ENCODE results near the gene WDR12. TPM values are rescaled to one million over a fixed set of nuclear protein-coding genes. Genes with fewer than 3 reads are reported as not detected.

The WDR12 gene
- polyA plus RNA-seq, 2 of the 4 experiments (the other 2 are of a cell fraction), result 53.6 to 120 TPM

DNA sequence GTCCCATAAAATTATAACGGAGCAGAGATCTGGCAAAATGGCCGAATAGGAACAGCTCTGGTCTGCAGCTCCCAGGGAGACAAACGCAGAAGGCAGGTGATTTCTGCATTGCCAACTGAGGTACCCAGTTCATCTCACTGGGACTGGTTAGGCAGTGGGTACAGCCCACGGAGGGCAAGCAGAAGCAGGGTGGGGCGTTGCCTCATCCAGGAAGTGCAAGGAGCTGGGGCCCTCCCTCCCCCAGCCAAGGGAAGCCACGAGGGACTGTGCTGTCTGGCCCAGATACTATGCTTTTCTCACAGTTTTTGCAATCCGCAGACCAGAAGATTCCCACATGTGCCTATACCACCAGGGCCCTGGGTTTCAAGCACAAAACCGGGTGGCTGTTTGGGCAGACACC is 62.7 kb downstream of the WDR12 start:
- ChIA-PET CTCF (interaction anchor here (1.9 kb wide), 1 partner anchor 260 kb away, joined by 4 read pairs; no protein-coding TSS in a partner anchor), POLR2A (no interaction called here)
- WGBS (ENCODE audit: missing lambda C conversion rate), result 75% methylated on average over 8 of the region's 8 CpGs
- H3K4me1 ChIP-seq, result no peaks in the 10 kb centered on the region
- H3K4me3 ChIP-seq, result no peak overlapping the region
- peak overlapping the region in 1 of 2 experiments; percentile 24; a peak in 1 of 6 replicates for H3K27ac ChIP-seq
- FAIRE-seq, result no peak
- no peaks in the 10 kb centered on the region for H3K9me3 ChIP-seq
- no peak for DNase-seq (ENCODE audit: low read depth in 1 of 2, low spot score in 1 of 2)
- ATAC-seq, result no peak
- TF ChIP-seq PHF8 (IDR thresholded peaks at IDR 0.05; ENCODE audit: borderline replicate concordance, low read depth) (no peak), EHMT2 (IDR thresholded peaks at IDR 0.05; ENCODE audit: low read depth) (no peak), EHF (CRISPR knock-in tag; IDR thresholded peaks at IDR 0.05) (no peak), POLR2A (IDR thresholded peaks at IDR 0.05; ENCODE audit: low read length) (no peak), ESRRA (IDR thresholded peaks at IDR 0.05; ENCODE audit: borderline replicate concordance, low read length) (no peak), RCOR1 (IDR thresholded peaks at IDR 0.05; ENCODE audit: low read depth, low read length) (no peak)
- TF ChIP-seq, protein P1, sequence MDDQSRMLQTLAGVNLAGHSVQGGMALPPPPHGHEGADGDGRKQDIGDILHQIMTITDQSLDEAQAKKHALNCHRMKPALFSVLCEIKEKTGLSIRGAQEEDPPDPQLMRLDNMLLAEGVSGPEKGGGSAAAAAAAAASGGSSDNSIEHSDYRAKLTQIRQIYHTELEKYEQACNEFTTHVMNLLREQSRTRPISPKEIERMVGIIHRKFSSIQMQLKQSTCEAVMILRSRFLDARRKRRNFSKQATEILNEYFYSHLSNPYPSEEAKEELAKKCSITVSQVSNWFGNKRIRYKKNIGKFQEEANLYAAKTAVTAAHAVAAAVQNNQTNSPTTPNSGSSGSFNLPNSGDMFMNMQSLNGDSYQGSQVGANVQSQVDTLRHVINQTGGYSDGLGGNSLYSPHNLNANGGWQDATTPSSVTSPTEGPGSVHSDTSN (IDR thresholded peaks at IDR 0.05), result no peak
- TF ChIP-seq, protein P2, sequence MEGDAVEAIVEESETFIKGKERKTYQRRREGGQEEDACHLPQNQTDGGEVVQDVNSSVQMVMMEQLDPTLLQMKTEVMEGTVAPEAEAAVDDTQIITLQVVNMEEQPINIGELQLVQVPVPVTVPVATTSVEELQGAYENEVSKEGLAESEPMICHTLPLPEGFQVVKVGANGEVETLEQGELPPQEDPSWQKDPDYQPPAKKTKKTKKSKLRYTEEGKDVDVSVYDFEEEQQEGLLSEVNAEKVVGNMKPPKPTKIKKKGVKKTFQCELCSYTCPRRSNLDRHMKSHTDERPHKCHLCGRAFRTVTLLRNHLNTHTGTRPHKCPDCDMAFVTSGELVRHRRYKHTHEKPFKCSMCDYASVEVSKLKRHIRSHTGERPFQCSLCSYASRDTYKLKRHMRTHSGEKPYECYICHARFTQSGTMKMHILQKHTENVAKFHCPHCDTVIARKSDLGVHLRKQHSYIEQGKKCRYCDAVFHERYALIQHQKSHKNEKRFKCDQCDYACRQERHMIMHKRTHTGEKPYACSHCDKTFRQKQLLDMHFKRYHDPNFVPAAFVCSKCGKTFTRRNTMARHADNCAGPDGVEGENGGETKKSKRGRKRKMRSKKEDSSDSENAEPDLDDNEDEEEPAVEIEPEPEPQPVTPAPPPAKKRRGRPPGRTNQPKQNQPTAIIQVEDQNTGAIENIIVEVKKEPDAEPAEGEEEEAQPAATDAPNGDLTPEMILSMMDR (IDR thresholded peaks at IDR 0.05), result no peak
- TF ChIP-seq, protein P3, sequence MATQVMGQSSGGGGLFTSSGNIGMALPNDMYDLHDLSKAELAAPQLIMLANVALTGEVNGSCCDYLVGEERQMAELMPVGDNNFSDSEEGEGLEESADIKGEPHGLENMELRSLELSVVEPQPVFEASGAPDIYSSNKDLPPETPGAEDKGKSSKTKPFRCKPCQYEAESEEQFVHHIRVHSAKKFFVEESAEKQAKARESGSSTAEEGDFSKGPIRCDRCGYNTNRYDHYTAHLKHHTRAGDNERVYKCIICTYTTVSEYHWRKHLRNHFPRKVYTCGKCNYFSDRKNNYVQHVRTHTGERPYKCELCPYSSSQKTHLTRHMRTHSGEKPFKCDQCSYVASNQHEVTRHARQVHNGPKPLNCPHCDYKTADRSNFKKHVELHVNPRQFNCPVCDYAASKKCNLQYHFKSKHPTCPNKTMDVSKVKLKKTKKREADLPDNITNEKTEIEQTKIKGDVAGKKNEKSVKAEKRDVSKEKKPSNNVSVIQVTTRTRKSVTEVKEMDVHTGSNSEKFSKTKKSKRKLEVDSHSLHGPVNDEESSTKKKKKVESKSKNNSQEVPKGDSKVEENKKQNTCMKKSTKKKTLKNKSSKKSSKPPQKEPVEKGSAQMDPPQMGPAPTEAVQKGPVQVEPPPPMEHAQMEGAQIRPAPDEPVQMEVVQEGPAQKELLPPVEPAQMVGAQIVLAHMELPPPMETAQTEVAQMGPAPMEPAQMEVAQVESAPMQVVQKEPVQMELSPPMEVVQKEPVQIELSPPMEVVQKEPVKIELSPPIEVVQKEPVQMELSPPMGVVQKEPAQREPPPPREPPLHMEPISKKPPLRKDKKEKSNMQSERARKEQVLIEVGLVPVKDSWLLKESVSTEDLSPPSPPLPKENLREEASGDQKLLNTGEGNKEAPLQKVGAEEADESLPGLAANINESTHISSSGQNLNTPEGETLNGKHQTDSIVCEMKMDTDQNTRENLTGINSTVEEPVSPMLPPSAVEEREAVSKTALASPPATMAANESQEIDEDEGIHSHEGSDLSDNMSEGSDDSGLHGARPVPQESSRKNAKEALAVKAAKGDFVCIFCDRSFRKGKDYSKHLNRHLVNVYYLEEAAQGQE (IDR thresholded peaks at IDR 0.05), result no peak
- no peak overlapping the region for H3K4me2 ChIP-seq

DNA sequence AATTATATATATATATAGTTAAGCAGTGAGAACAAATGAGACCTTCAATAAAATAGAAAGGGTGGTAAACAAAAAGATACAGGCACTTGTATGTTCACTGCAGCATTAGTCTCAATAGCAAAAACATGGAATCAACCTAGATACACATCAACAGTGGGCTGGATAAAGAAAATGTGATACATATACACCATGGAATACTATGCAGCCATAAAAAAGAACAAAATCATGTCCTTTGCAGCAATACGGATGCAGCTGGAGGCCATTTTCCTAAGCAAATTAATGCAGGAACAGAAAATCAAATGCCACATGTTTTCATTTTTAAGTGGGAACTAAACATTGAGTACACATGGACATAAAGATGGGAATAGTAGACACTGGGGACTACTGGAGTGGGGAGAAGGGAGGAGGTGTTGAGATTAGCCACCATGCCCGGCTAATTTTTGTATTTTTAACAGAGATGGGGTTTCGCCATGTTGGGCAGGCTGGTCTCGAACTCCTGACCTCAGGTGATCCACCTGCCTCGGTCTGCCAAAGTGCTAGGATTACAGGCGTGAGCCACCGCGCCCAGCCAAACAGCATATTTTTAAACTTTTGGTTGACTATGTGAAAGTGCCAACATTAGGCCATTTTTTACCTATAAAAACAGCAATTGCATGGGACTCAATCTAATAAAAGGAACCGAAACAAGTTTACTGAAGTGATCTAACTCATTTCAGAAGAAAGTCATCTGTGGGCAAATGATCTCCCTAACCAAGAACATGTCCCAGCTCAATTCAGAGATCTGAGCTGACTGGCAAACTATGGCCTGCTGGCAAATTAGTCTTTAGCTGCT is 63.6 kb downstream of the WDR12 start:
- no peaks in the 10 kb centered on the region for H3K4me1 ChIP-seq
- H3K27ac ChIP-seq, result no peak overlapping the region
- H3K9me3 ChIP-seq, result peaks cover 3% of the 10 kb centered on the region; the same call in 1 of the 3 replicates
- no peak for ATAC-seq
- no peak overlapping the region for H3K4me3 ChIP-seq
- WGBS (ENCODE audit: missing lambda C conversion rate), result 88% methylated on average over 9 of the region's 9 CpGs
- ChIA-PET CTCF (interaction anchor here (1.9 kb wide), 1 partner anchor 259 kb away, joined by 4 read pairs; no protein-coding TSS in a partner anchor), POLR2A (no interaction called here)
- FAIRE-seq, result no peak
- no peak overlapping the region for H3K4me2 ChIP-seq
- DNase-seq (ENCODE audit: low read depth in 1 of 2, low spot score in 1 of 2), result no peak
- TF ChIP-seq ZSCAN20 (CRISPR knock-in tag; IDR thresholded peaks at IDR 0.05) (no peak), SREBF2 (IDR thresholded peaks at IDR 0.05) (no peak), JUNB (IDR thresholded peaks at IDR 0.05) (no peak), ZC3H11A (IDR thresholded peaks at IDR 0.05) (no peak), POLR2A (IDR thresholded peaks at IDR 0.05; ENCODE audit: low read length) (no peak)
- TF ChIP-seq, protein P3 (IDR thresholded peaks at IDR 0.05), result no peak

Measured in A549 (cell line).